Upper lobe of left lung (tissue), 4 donors: ENCODE results near the gene FSTL5.

Experiments
- CTCF ChIP-seq, 6 experiments: fragments of 450-650 bp in 4 of 6; fragments of 200-600 bp in 2 of 6; sonication (generic) in 2 of 6; IDR thresholded peaks; one replicate each; pipeline ENCODE4 v1.5.1; 2016 to 2019; ENCODE audit warnings: antibody characterized with exemption in 6 of 6
- EP300 ChIP-seq, 4 donors: sonication (generic); formaldehyde crosslinking; IDR thresholded peaks; one replicate each; pipeline ENCODE4 v1.5.1; 2017; ENCODE audit warnings: antibody characterized with exemption in 4 of 4, control low read depth in 2 of 4
- POLR2A ChIP-seq, 4 donors: fragments of 450-650 bp; IDR thresholded peaks; one replicate each; pipeline ENCODE4 v1.5.1; 2016 to 2017; ENCODE audit warnings: antibody characterized with exemption in 4 of 4, mild to moderate bottlenecking in 2 of 4
- POLR2AphosphoS5 ChIP-seq, 2 donors: sonication (generic); formaldehyde crosslinking; IDR thresholded peaks; one replicate each; pipeline ENCODE4 v1.5.1; 2017; ENCODE audit warnings: antibody characterized with exemption in 2 of 2

- TF ChIP-seq POLR2AphosphoS5 (IDR thresholded peaks at IDR 0.05) (no peak), EP300 (IDR thresholded peaks at IDR 0.05) (no peak), POLR2A (IDR thresholded peaks at IDR 0.05) (no peak), CTCF (IDR thresholded peaks at IDR 0.05) (no peak)
Measured at GRCh38 chr4:162149644-162150043, 14.2 kb downstream of the FSTL5 start.
